GM12878 (cell line): ENCODE measurements around the gene SLC22A12. TPM values are rescaled to one million over a fixed set of nuclear protein-coding genes. Genes with fewer than 3 reads are reported as not detected.

ENCODE experiments used
- ATAC-seq: fragments of 200-7000 bp; cut with Tn5 transposase; 3 replicates; pipeline ENCODE4 v1.9.1; 2020; ENCODE audit warnings: mild to moderate bottlenecking, moderate library complexity
- BruUV-seq: library from RNA; stranded (reverse); fragments of 400-500 nt; replicated peaks from 2 replicates; lab custom pipeline; 2021; lab: Mats Ljungman, UMichigan
- CTCF ChIA-PET: fragments of 300-600 bp; sonication (Branson Sonifier 250); formaldehyde crosslinking; extraction: SDS; loops from one replicate; lab custom pipeline; 2021; ENCODE audit warnings: inconsistent platforms; lab: Yijun Ruan, JAX
- POLR2A ChIA-PET: fragments of 350-600 bp; formaldehyde crosslinking; extraction: SDS; loops from one replicate; lab custom pipeline; 2021; ENCODE audit warnings: inconsistent platforms; lab: Charles Lee
- RAD21 ChIA-PET: fragments of 300-600 bp; sonication (Branson Sonifier 250); formaldehyde crosslinking; loops from one replicate; lab custom pipeline; 2023; ENCODE audit warnings: antibody characterized with exemption; ENCODE audit not compliant: unreplicated experiment; lab: Charles Lee
- SMC1A ChIA-PET: fragments of 300-600 bp; sonication (Branson Sonifier 250); formaldehyde crosslinking; loops from one replicate; lab custom pipeline; 2023; ENCODE audit not compliant: unreplicated experiment, uncharacterized antibody; lab: Charles Lee
- DNase-seq: peaks from one replicate; pipeline ENCODE4 v3.0.0-alpha.2; 2011; ENCODE audit warnings: low read depth, low spot score
- FAIRE-seq: peaks from 3 replicates; lab custom pipeline; 2011; peaks lifted over from hg19 to GRCh38; lab: Jason Lieb, UNC
- H2AFZ ChIP-seq: 2 replicates; pipeline ENCODE4 v1.6.0; 2011; ENCODE audit warnings: low read depth, low read length, control low read depth; ENCODE audit not compliant: control insufficient read depth
- H3K27ac ChIP-seq: 2 replicates; pipeline ENCODE4 v1.5.1; 2011; ENCODE audit warnings: control low read depth; ENCODE audit not compliant: control insufficient read depth, insufficient read depth
- H3K27me3 ChIP-seq, 2 experiments: replicated peaks in 1 of 2; 2 replicates each; pipeline versions ENCODE4 v1.6.0 to v1.6.1; 2011; ENCODE audit warnings: low read length in 1 of 2; ENCODE audit not compliant: control insufficient read depth in 2 of 2, insufficient read depth in 2 of 2
- H3K36me3 ChIP-seq, 2 experiments: 2 replicates each; pipeline ENCODE4 v1.5.1; 2011; ENCODE audit warnings: low read length in 1 of 2; ENCODE audit not compliant: control insufficient read depth in 2 of 2, insufficient read depth in 2 of 2
- H3K4me1 ChIP-seq: 2 replicates; pipeline ENCODE4 v1.6.1; 2011; ENCODE audit warnings: mild to moderate bottlenecking, low read length, moderate library complexity, mixed read lengths; ENCODE audit not compliant: control insufficient read depth, insufficient read depth
- H3K4me2 ChIP-seq: 2 replicates; pipeline ENCODE4 v1.6.0; 2011; ENCODE audit warnings: control low read depth; ENCODE audit not compliant: control insufficient read depth, insufficient read depth
- H3K4me3 ChIP-seq: fragments of 200-600 bp; sonication (generic); 2 replicates; pipeline ENCODE4 v1.5.1; 2016
- H3K79me2 ChIP-seq: 2 replicates; pipeline ENCODE4 v1.6.0; 2011; ENCODE audit warnings: low read length; ENCODE audit not compliant: control insufficient read depth, insufficient read depth
- H3K9ac ChIP-seq: 2 replicates; pipeline ENCODE4 v1.8.0; 2011; ENCODE audit warnings: low read length, control low read depth, mixed read lengths; ENCODE audit not compliant: control insufficient read depth, insufficient read depth
- H3K9me3 ChIP-seq: replicated peaks from 3 replicates; pipeline ENCODE4 v1.5.1; 2011; ENCODE audit warnings: mild to moderate bottlenecking, low read length; ENCODE audit not compliant: control insufficient read depth, insufficient read depth
- H4K20me1 ChIP-seq: 2 replicates; pipeline ENCODE4 v1.6.0; 2011; ENCODE audit not compliant: control insufficient read depth, insufficient read depth
- CUX1 ChIP-seq: IDR thresholded peaks from 2 replicates; pipeline ENCODE4 v1.6.1; 2012; ENCODE audit warnings: improper control_type of control experiment, low read depth, low read length; ENCODE audit not compliant: insufficient replicate concordance
- ESRRA ChIP-seq: IDR thresholded peaks from 2 replicates; pipeline ENCODE4 v1.6.1; 2012; ENCODE audit warnings: mild to moderate bottlenecking, low read length, improper control_type of control experiment
- HCFC1 ChIP-seq: fragments of 150-350 bp; IDR thresholded peaks from 2 replicates; pipeline ENCODE4 v1.6.1; 2014; ENCODE audit warnings: low read length
- HDAC2 ChIP-seq: fragments of 200-600 bp; sonication (generic); IDR thresholded peaks from 2 replicates; pipeline ENCODE4 v1.6.1; 2017
- PKNOX1 ChIP-seq: fragments of 450-650 bp; IDR thresholded peaks from 2 replicates; pipeline ENCODE4 v1.6.1; 2016; ENCODE audit warnings: mild to moderate bottlenecking
- RAD21 ChIP-seq: IDR thresholded peaks from 2 replicates; pipeline ENCODE4 v1.6.1; 2011; ENCODE audit warnings: mild to moderate bottlenecking, low read depth, low read length, moderate library complexity; ENCODE audit not compliant: insufficient read depth
- RB1 ChIP-seq: fragments of 450-650 bp; formaldehyde crosslinking; IDR thresholded peaks from 2 replicates; pipeline ENCODE4 v1.6.1; 2017; ENCODE audit warnings: mild to moderate bottlenecking, borderline replicate concordance
- WGBS: methylation state at CpG from one replicate; pipeline ENCODE4 v1.1.6; 2016; ENCODE audit warnings: low lambda C conversion rate; ENCODE audit not compliant: insufficient replicate concordance, insufficient coverage; ENCODE audit errors: missing lambda C conversion rate; 5-methylcytosine and 5-hydroxymethylcytosine counted together
- in situ Hi-C: fragments of 300-500 bp; cut with MboI; formaldehyde crosslinking; loops from 9 replicates; pipeline ENCODE4 v1.14.3; 2018; ENCODE audit warnings: mixed read lengths
- intact Hi-C: fragments of 100-400 bp; cut with micrococcal nuclease; formaldehyde crosslinking; loops from one replicate; pipeline ENCODE4 v1.14.2; 2022; ENCODE audit not compliant: unreplicated experiment
- polyA plus RNA-seq, 11 experiments: library from polyadenylated mRNA; depleted of rRNA in 4 of 11; unstranded in 6 of 11; stranded (reverse) in 5 of 11; fragments of >200 nt; fragmentation: Nextera tagmentation in 4 of 11; fragmentation: Illumina TruSeq in 1 of 11; extraction: Ambion mirVana in 4 of 11; extraction: Trizol in 1 of 11; gene quantifications; 1 replicate in 1 of 11; 2 replicates in 10 of 11; pipeline versions ENCODE4 v1.2.1 to v1.2.3, GENCODE V29; 2011 to 2016; ENCODE audit warnings: inconsistent platforms in 2 of 11, missing spikeins in 2 of 11, low read depth in 1 of 11
- total RNA-seq, 4 experiments: library from RNA; depleted of rRNA in 3 of 4; stranded (reverse); fragments of >200 nt in 3 of 4; fragmentation: Illumina TruSeq in 1 of 4; extraction: Trizol in 1 of 4; gene quantifications; 2 replicates each; pipeline versions ENCODE4 v1.2.1 to v1.2.3, GENCODE V29; 2013 to 2021

The SLC22A12 gene
- total and polyA plus RNA-seq, 10 of the 15 experiments (the other 5 are each of a cell fraction or from before 2014, with no cell fraction given), result not detected

GRCh38 chr11:64558065-64558745, 32.8 kb upstream of the SLC22A12 start:
- ChIA-PET RAD21 (no interaction called here), SMC1A (interaction anchor here (0.6 to 1.0 kb wide), 2 partner anchors 94 to 297 kb away, joined by 3 read pairs; no protein-coding TSS in a partner anchor), CTCF (interaction anchor here (1.6 to 1.9 kb wide), 2 partner anchors 88 to 92 kb away, joined by 5 read pairs; no protein-coding TSS in a partner anchor), POLR2A (no interaction called here)
- Histone ChIP-seq H3K9me3 (no peaks in the 10 kb centered on the region), H3K36me3 (no peaks in the 10 kb centered on the region), H3K4me2 (no peak overlapping the region), H3K4me3 (no peak overlapping the region), H3K4me1 (no peaks in the 10 kb centered on the region), H3K27ac (no peak overlapping the region), H3K9ac (no peak overlapping the region), H3K79me2 (no peaks in the 10 kb centered on the region), H4K20me1 (no peaks in the 10 kb centered on the region), H2AFZ (no peak overlapping the region), H3K27me3 (peaks cover 0 to 2% of the 10 kb centered on the region in 2 experiments; a peak in 2 of 4 replicates)
- in situ Hi-C loops, result no loop called here
- TF ChIP-seq RB1 (no peak), HDAC2 (no peak)
- no peak for ATAC-seq
- no TSS peak for BruUV-seq
- DNase-seq, result no peak
- intact Hi-C loops, result no loop called here
- no peak for FAIRE-seq
- WGBS, result 4% methylated on average over 14 of the region's 14 CpGs

- ChIA-PET SMC1A (interaction anchor here (1.0 kb wide), 1 partner anchor 94 kb away, joined by 3 read pairs; no protein-coding TSS in a partner anchor), CTCF (interaction anchor here (1.6 kb wide), 1 partner anchor 87 kb away, joined by 5 read pairs; no protein-coding TSS in a partner anchor), RAD21 (no interaction called here), POLR2A (no interaction called here)
- Histone ChIP-seq H3K36me3 (no peaks in the 10 kb centered on the region), H3K4me3 (no peak overlapping the region), H3K9me3 (no peaks in the 10 kb centered on the region), H2AFZ (no peak overlapping the region), H3K4me2 (no peak overlapping the region), H3K79me2 (no peaks in the 10 kb centered on the region), H3K27me3 (peaks cover 0 to 2% of the 10 kb centered on the region in 2 experiments; a peak in 2 of 4 replicates), H3K27ac (no peak overlapping the region), H3K9ac (no peak overlapping the region), H4K20me1 (no peaks in the 10 kb centered on the region), H3K4me1 (no peaks in the 10 kb centered on the region)
- in situ Hi-C loops (no loop called here), intact Hi-C loops (no loop called here)
- FAIRE-seq (no peak), DNase-seq (no peak), ATAC-seq (no peak)
- 36% methylated on average over 9 of the region's 9 CpGs for WGBS
- BruUV-seq, result no TSS peak
- TF ChIP-seq RAD21, result no peak
- no peak for TF ChIP-seq ESRRA
- TF ChIP-seq HCFC1, result no peak
- TF ChIP-seq PKNOX1, result no peak
- no peak for TF ChIP-seq CUX1
Observed at GRCh38 chr11:64558869-64559268, 32.2 kb upstream of the SLC22A12 start.
